Smooth muscle cell (in vitro differentiated cells): ENCODE data around the gene SH3PXD2A. TPM values are rescaled to one million over a fixed set of nuclear protein-coding genes. Genes with fewer than 3 reads are reported as not detected.

Source experiments
- DNase-seq: peaks from one replicate; lab custom pipeline; 2025; ENCODE audit not compliant: unreplicated experiment; lab: John Stamatoyannopoulos, UW
- H2AFZ ChIP-seq: fragments of 200-600 bp; sonication (generic); 2 replicates; pipeline ENCODE4 v1.6.0; 2016; ENCODE audit warnings: antibody characterized with exemption, low read depth, mild to moderate bottlenecking
- H3F3A ChIP-seq: fragments of 200-600 bp; sonication (generic); 2 replicates; pipeline ENCODE4 v1.6.0; 2017; ENCODE audit warnings: antibody characterized with exemption, low read depth
- H3K27ac ChIP-seq: fragments of 200-600 bp; sonication (generic); 2 replicates; pipeline ENCODE4 v1.5.1; 2016; ENCODE audit warnings: low read depth, mild to moderate bottlenecking
- H3K27me3 ChIP-seq: fragments of 200-600 bp; sonication (generic); 2 replicates; pipeline ENCODE4 v1.6.1; 2016; ENCODE audit warnings: low read depth, mild to moderate bottlenecking
- H3K36me3 ChIP-seq: fragments of 200-600 bp; sonication (generic); 2 replicates; pipeline ENCODE4 v1.5.1; 2016; ENCODE audit warnings: low read depth
- H3K4me1 ChIP-seq: fragments of 200-600 bp; sonication (generic); 2 replicates; pipeline ENCODE4 v1.5.1; 2016; ENCODE audit warnings: low read depth
- H3K4me2 ChIP-seq: fragments of 200-600 bp; sonication (generic); 2 replicates; pipeline ENCODE4 v1.6.0; 2016; ENCODE audit warnings: mild to moderate bottlenecking
- H3K4me3 ChIP-seq: fragments of 200-600 bp; sonication (generic); 2 replicates; pipeline ENCODE4 v1.5.1; 2016; ENCODE audit warnings: mild to moderate bottlenecking
- H3K79me2 ChIP-seq: fragments of 200-600 bp; sonication (generic); 2 replicates; pipeline ENCODE4 v1.6.0; 2016; ENCODE audit warnings: low read depth, mild to moderate bottlenecking
- H3K9ac ChIP-seq: fragments of 200-600 bp; sonication (generic); 2 replicates; pipeline ENCODE4 v1.6.0; 2016; ENCODE audit warnings: low read depth
- H3K9me3 ChIP-seq: fragments of 200-600 bp; sonication (generic); replicated peaks from 2 replicates; pipeline ENCODE4 v1.5.1; 2016; ENCODE audit warnings: low read depth
- H4K20me1 ChIP-seq: fragments of 200-600 bp; sonication (generic); 2 replicates; pipeline ENCODE4 v1.6.0; 2016; ENCODE audit warnings: low read depth
- CTCF ChIP-seq: fragments of 200-600 bp; sonication (generic); IDR thresholded peaks from 2 replicates; pipeline ENCODE4 v1.5.1; 2017; ENCODE audit warnings: borderline replicate concordance, mild to moderate bottlenecking, antibody characterized with exemption; ENCODE audit not compliant: insufficient read depth, poor library complexity, severe bottlenecking
- WGBS: methylation state at CpG from one replicate; pipeline ENCODE4 v1.1.7; 2016; ENCODE audit warnings: low lambda C conversion rate; 5-methylcytosine and 5-hydroxymethylcytosine counted together
- polyA plus RNA-seq: library from polyadenylated mRNA; unstranded; fragments of >200 nt; fragmentation: Nextera tagmentation; extraction: Ambion mirVana; gene quantifications from 2 replicates; pipeline ENCODE4 v1.2.1, GENCODE V29; 2016
- total RNA-seq: library from RNA; depleted of rRNA; stranded (reverse); fragments of >200 nt; gene quantifications from 2 replicates; pipeline ENCODE4 v1.2.3, GENCODE V29; 2014

Gene SH3PXD2A
- total and polyA plus RNA-seq, 2 experiments from 2014 or later = 30.1 to 37.9 TPM

- Histone ChIP-seq H3K9me3 (no peaks in the 10 kb centered on the region), H3K36me3 (no peaks in the 10 kb centered on the region), H3K27ac (no peak overlapping the region), H2AFZ (no peak overlapping the region), H3K4me3 (no peak overlapping the region), H3F3A (peaks cover 8% of the 10 kb centered on the region), H3K9ac (no peak overlapping the region), H3K27me3 (no peaks in the 10 kb centered on the region), H4K20me1 (peaks cover 98% of the 10 kb centered on the region), H3K79me2 (peaks cover 92% of the 10 kb centered on the region), H3K4me2 (no peak overlapping the region), H3K4me1 (peaks cover 22% of the 10 kb centered on the region)
- no peak for TF ChIP-seq CTCF
- DNase-seq = no peak
- WGBS = 89% methylated on average over 4 of the region's 4 CpGs
Measured at GRCh38 chr10:103828107-103828506, 27.3 kb downstream of the SH3PXD2A start.

- Histone ChIP-seq H4K20me1 (peaks cover 98% of the 10 kb centered on the region), H3K4me3 (no peak overlapping the region), H3F3A (peaks cover 8% of the 10 kb centered on the region), H3K27ac (no peak overlapping the region), H3K27me3 (no peaks in the 10 kb centered on the region), H3K79me2 (peaks cover 92% of the 10 kb centered on the region), H3K36me3 (no peaks in the 10 kb centered on the region), H2AFZ (no peak overlapping the region), H3K9me3 (no peaks in the 10 kb centered on the region), H3K4me2 (no peak overlapping the region), H3K9ac (no peak overlapping the region), H3K4me1 (peaks cover 30% of the 10 kb centered on the region)
- no peak for TF ChIP-seq CTCF
- WGBS = 95% methylated on average over 7 of the region's 7 CpGs
- DNase-seq = no peak
Measured at GRCh38 chr10:103826885-103827284, 28.5 kb downstream of the SH3PXD2A start.

GRCh38 chr10:103824281-103824680 lies 31.1 kb downstream of the SH3PXD2A start:
- peaks cover 91% of the 10 kb centered on the region for H3K79me2 ChIP-seq
- H3K27ac ChIP-seq = peak overlapping the region; percentile 43
- H3K9ac ChIP-seq = no peak overlapping the region
- no peak for TF ChIP-seq CTCF
- no peaks in the 10 kb centered on the region for H3K27me3 ChIP-seq
- H4K20me1 ChIP-seq = peaks cover 98% of the 10 kb centered on the region
- H3K4me1 ChIP-seq = peaks cover 27% of the 10 kb centered on the region
- H3K4me3 ChIP-seq = no peak overlapping the region
- DNase-seq = no peak
- no peaks in the 10 kb centered on the region for H3K36me3 ChIP-seq
- H3K9me3 ChIP-seq = no peaks in the 10 kb centered on the region
- H3K4me2 ChIP-seq = peak overlapping the region; percentile 0
- WGBS = 62% methylated on average over 6 of the region's 6 CpGs
- no peak overlapping the region for H2AFZ ChIP-seq
- peaks cover 2% of the 10 kb centered on the region for H3F3A ChIP-seq

- H3F3A ChIP-seq = no peaks in the 10 kb centered on the region
- no peaks in the 10 kb centered on the region for H3K9me3 ChIP-seq
- WGBS = 83% methylated on average over 9 of the region's 9 CpGs
- H4K20me1 ChIP-seq = peaks cover 98% of the 10 kb centered on the region
- H3K79me2 ChIP-seq = peaks cover 88% of the 10 kb centered on the region
- no peak for DNase-seq
- TF ChIP-seq CTCF = no peak
- H2AFZ ChIP-seq = no peak overlapping the region
- no peak overlapping the region for H3K9ac ChIP-seq
- no peaks in the 10 kb centered on the region for H3K27me3 ChIP-seq
- no peak overlapping the region for H3K4me3 ChIP-seq
- no peaks in the 10 kb centered on the region for H3K36me3 ChIP-seq
- H3K27ac ChIP-seq = peak overlapping the region; percentile 43
- peaks cover 26% of the 10 kb centered on the region for H3K4me1 ChIP-seq
- peak overlapping the region; percentile 0 for H3K4me2 ChIP-seq
Measured at GRCh38 chr10:103823706-103824272, 31.6 kb downstream of the SH3PXD2A start.
